ENCODE results near the gene PIP4P1.
A peak's percentile ranks its signal among the peaks of the same experiment; 100 is the strongest.

The PIP4P1 gene

GRCh38 chr14:20499881-20500280 lies 38.6 kb upstream of the PIP4P1 start:
- Histone ChIP-seq H3K4me1 (ENCODE audit: control insufficient read depth in 1 of 2, insufficient read depth in 1 of 2, low read depth in 1 of 2, low read length in 1 of 2) (peaks cover 14 to 19% of the 10 kb centered on the region in 2 experiments), H3K36me3 (no peaks in the 10 kb centered on the region), H3K27ac (no peak overlapping the region), H3K9me3 (no peaks in the 10 kb centered on the region), H3K27me3 (no peaks in the 10 kb centered on the region), H3K4me3 (ENCODE audit: low read depth in 1 of 2, low read length in 1 of 2) (no peak overlapping the region)
- TF ChIP-seq CTCF (IDR thresholded peaks at IDR 0.05): no peak

- no peaks in the 10 kb centered on the region for H3K27me3 ChIP-seq
- H3K4me3 ChIP-seq (ENCODE audit: low read depth in 1 of 2, low read length in 1 of 2): no peak overlapping the region
- H3K27ac ChIP-seq: no peak overlapping the region
- no peaks in the 10 kb centered on the region for H3K36me3 ChIP-seq
- H3K9me3 ChIP-seq: no peaks in the 10 kb centered on the region
- TF ChIP-seq CTCF (IDR thresholded peaks at IDR 0.05): no peak
- peaks cover 14 to 20% of the 10 kb centered on the region in 2 experiments for H3K4me1 ChIP-seq (ENCODE audit: control insufficient read depth in 1 of 2, insufficient read depth in 1 of 2, low read depth in 1 of 2, low read length in 1 of 2)
Observed at GRCh38 chr14:20499108-20499507, 37.9 kb upstream of the PIP4P1 start.

- peaks cover 19 to 25% of the 10 kb centered on the region in 2 experiments for H3K4me1 ChIP-seq (ENCODE audit: control insufficient read depth in 1 of 2, insufficient read depth in 1 of 2, low read depth in 1 of 2, low read length in 1 of 2)
- no peaks in the 10 kb centered on the region for H3K27me3 ChIP-seq
- no peaks in the 10 kb centered on the region for H3K9me3 ChIP-seq
- no peaks in the 10 kb centered on the region for H3K36me3 ChIP-seq
- no peak overlapping the region for H3K27ac ChIP-seq
- TF ChIP-seq CTCF (IDR thresholded peaks at IDR 0.05): no peak
- no peak overlapping the region for H3K4me3 ChIP-seq (ENCODE audit: low read depth in 1 of 2, low read length in 1 of 2)
Observed at GRCh38 chr14:20498622-20499021, 37.4 kb upstream of the PIP4P1 start.

- Histone ChIP-seq H3K4me3 (ENCODE audit: low read depth in 1 of 2, low read length in 1 of 2) (no peak overlapping the region), H3K27ac (peak overlapping the region; percentile 58), H3K4me1 (ENCODE audit: control insufficient read depth in 1 of 2, insufficient read depth in 1 of 2, low read depth in 1 of 2, low read length in 1 of 2) (peaks cover 35 to 39% of the 10 kb centered on the region in 2 experiments), H3K27me3 (no peaks in the 10 kb centered on the region), H3K9me3 (no peaks in the 10 kb centered on the region), H3K36me3 (no peaks in the 10 kb centered on the region)
- no peak for TF ChIP-seq CTCF (IDR thresholded peaks at IDR 0.05)
Observed at GRCh38 chr14:20494935-20495766, 33.9 kb upstream of the PIP4P1 start.

GRCh38 chr14:20493634-20494033 lies 32.4 kb upstream of the PIP4P1 start:
- H3K4me3 ChIP-seq (ENCODE audit: low read depth in 1 of 2, low read length in 1 of 2): no peak overlapping the region
- peaks cover 39 to 48% of the 10 kb centered on the region in 2 experiments for H3K4me1 ChIP-seq (ENCODE audit: control insufficient read depth in 1 of 2, insufficient read depth in 1 of 2, low read depth in 1 of 2, low read length in 1 of 2)
- TF ChIP-seq CTCF (IDR thresholded peaks at IDR 0.05): no peak
- H3K27ac ChIP-seq: peak overlapping the region; percentile 60
- H3K9me3 ChIP-seq: no peaks in the 10 kb centered on the region
- no peaks in the 10 kb centered on the region for H3K27me3 ChIP-seq
- H3K36me3 ChIP-seq: no peaks in the 10 kb centered on the region
